Colon (tissue), 2 donors: Measurements from ENCODE around the gene RAD51C.
"Not testable (repeated sequence)": the region's sequence is repeated elsewhere in the genome, so short reads cannot be mapped to it uniquely, and the experiment has no call there.

Experiments used
- FAIRE-seq: peaks from 2 replicates; lab custom pipeline; 2012; peaks lifted over from hg19 to GRCh38; lab: Jason Lieb, UNC
- donor health status: control.
- donor health status: control.

Gene RAD51C

GRCh38 chr17:58684462-58684861 is 7.9 kb upstream of the RAD51C start:
- not testable (repeated sequence) for FAIRE-seq

GRCh38 chr17:58686980-58687379 is 5.4 kb upstream of the RAD51C start:
- no peak for FAIRE-seq

GRCh38 chr17:58688521-58688920 is 3.9 kb upstream of the RAD51C start:
- no peak for FAIRE-seq

GRCh38 chr17:58690033-58690432 is 2.4 kb upstream of the RAD51C start:
- FAIRE-seq: not testable (repeated sequence)

GRCh38 chr17:58691701-58692238 is 632 bp upstream of the RAD51C start, which contains the start of gene TEX14:
Gene TEX14 (minus strand): TSS chr17:58692045. CDS start chr17:58652001, 40,044 bp downstream.
- no peak for FAIRE-seq

- FAIRE-seq: no peak
Observed at GRCh38 chr17:58693208-58693607, 806 bp downstream of the RAD51C start.

- no peak for FAIRE-seq
Observed at GRCh38 chr17:58693751-58694150, 1.3 kb downstream of the RAD51C start.

- no peak for FAIRE-seq
Observed at GRCh38 chr17:58694302-58694701, 1.9 kb downstream of the RAD51C start.

GRCh38 chr17:58694826-58695225 is 2.4 kb downstream of the RAD51C start:
- FAIRE-seq: no peak

- FAIRE-seq: no peak
Observed at GRCh38 chr17:58699771-58700170, 7.4 kb downstream of the RAD51C start.

- no peak for FAIRE-seq
Observed at GRCh38 chr17:58702045-58702476, 9.7 kb downstream of the RAD51C start.

- FAIRE-seq: no peak
Observed at GRCh38 chr17:58702708-58703107, 10.3 kb downstream of the RAD51C start.

- FAIRE-seq: no peak
Observed at GRCh38 chr17:58703137-58703915, 10.9 kb downstream of the RAD51C start.

GRCh38 chr17:58703916-58704286 is 11.5 kb downstream of the RAD51C start:
- FAIRE-seq: no peak

- FAIRE-seq: no peak
Observed at GRCh38 chr17:58706351-58707140, 14.1 kb downstream of the RAD51C start.

GRCh38 chr17:58710948-58711552 is 18.6 kb downstream of the RAD51C start:
- no peak for FAIRE-seq

- FAIRE-seq: no peak
Observed at GRCh38 chr17:58722274-58722673, 29.9 kb downstream of the RAD51C start.

- FAIRE-seq: no peak
Observed at GRCh38 chr17:58722696-58723095, 30.3 kb downstream of the RAD51C start.

- no peak for FAIRE-seq
Observed at GRCh38 chr17:58728798-58729197, 36.4 kb downstream of the RAD51C start.

GRCh38 chr17:58730937-58731336 is 38.5 kb downstream of the RAD51C start:
- no peak for FAIRE-seq

- no peak for FAIRE-seq
Observed at GRCh38 chr17:58734040-58734439, 41.6 kb downstream of the RAD51C start.

GRCh38 chr17:58734811-58735210 is 42.4 kb downstream of the RAD51C start:
- no peak for FAIRE-seq
